Measurements from ENCODE around the gene TENT4B.

TENT4B gene

DNA sequence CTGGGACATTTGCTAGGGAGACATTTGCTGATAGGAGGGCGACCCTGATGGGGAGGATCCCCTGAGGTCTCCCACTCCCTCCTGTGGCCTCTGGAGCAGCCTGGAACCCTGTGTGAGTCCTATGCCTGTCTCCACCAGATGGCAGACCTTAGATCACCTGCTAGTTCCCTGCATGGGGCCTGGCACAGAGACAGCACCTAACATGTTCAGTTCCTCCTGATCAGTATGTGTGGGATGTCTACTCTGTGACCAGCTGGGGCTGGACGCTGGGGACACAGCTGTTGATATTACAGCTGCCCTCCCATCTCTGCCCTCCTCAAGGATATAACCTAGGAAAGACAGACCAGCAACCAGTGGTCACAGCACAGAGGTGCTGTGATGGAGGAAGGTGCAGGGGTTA, 112.2 kb downstream of the TENT4B start:
- no peaks in the 10 kb centered on the region for H3K27me3 ChIP-seq (ENCODE audit: insufficient read depth, low read length)
- peaks cover 23% of the 10 kb centered on the region for H3K4me1 ChIP-seq (ENCODE audit: control insufficient read depth, insufficient read depth, low read length, unreplicated experiment)
- no peak overlapping the region for H3K27ac ChIP-seq (ENCODE audit: low read depth, low read length)
- H3K4me3 ChIP-seq (ENCODE audit: low read depth, low read length): no peak overlapping the region
- H3K36me3 ChIP-seq (ENCODE audit: insufficient read depth, low read length): no peaks in the 10 kb centered on the region
- no peak overlapping the region for H2AFZ ChIP-seq (ENCODE audit: low read length, unreplicated experiment)
- peaks cover 32% of the 10 kb centered on the region for H3K79me2 ChIP-seq (ENCODE audit: control insufficient read depth, insufficient read depth, low read length, unreplicated experiment)

DNA sequence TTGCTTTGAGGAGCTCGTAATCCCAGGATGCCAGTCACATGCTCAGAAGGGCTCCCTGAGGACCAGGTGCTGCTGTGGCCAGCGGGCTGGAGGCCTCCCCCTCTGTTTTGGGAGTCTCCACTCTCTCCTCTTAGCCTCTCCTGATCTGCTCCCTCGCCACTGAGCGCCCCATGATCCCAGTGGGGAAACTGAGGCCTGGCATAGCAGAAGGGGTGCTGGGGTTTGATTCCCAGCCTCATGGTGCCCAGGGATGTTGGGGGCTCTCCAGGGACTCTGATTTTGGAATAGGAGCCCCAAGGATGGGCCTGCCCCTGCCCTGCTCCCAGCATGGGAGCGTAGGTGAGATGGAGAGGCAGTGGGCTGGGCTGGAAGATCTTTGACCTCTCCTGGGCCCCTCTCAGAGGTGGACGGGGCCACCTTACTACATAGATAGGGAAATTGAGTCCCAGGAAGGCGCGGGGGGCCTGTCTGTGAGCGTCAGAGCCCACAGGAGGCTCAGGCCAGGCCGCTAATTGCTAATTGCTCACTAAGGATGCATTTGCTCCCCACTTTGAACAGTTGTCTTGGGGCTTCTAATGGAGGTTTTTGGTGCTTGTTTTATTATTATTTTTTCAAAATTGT, 112.7 kb downstream of the TENT4B start:
- H3K27ac ChIP-seq (ENCODE audit: low read depth, low read length): peak overlapping the region; percentile 41
- no peaks in the 10 kb centered on the region for H3K36me3 ChIP-seq (ENCODE audit: insufficient read depth, low read length)
- H3K4me3 ChIP-seq (ENCODE audit: low read depth, low read length): peak overlapping the region; percentile 79
- H3K79me2 ChIP-seq (ENCODE audit: control insufficient read depth, insufficient read depth, low read length, unreplicated experiment): peaks cover 35% of the 10 kb centered on the region
- no peaks in the 10 kb centered on the region for H3K27me3 ChIP-seq (ENCODE audit: insufficient read depth, low read length)
- peaks cover 23% of the 10 kb centered on the region for H3K4me1 ChIP-seq (ENCODE audit: control insufficient read depth, insufficient read depth, low read length, unreplicated experiment)
- peak overlapping the region; percentile 64 for H2AFZ ChIP-seq (ENCODE audit: low read length, unreplicated experiment)

DNA sequence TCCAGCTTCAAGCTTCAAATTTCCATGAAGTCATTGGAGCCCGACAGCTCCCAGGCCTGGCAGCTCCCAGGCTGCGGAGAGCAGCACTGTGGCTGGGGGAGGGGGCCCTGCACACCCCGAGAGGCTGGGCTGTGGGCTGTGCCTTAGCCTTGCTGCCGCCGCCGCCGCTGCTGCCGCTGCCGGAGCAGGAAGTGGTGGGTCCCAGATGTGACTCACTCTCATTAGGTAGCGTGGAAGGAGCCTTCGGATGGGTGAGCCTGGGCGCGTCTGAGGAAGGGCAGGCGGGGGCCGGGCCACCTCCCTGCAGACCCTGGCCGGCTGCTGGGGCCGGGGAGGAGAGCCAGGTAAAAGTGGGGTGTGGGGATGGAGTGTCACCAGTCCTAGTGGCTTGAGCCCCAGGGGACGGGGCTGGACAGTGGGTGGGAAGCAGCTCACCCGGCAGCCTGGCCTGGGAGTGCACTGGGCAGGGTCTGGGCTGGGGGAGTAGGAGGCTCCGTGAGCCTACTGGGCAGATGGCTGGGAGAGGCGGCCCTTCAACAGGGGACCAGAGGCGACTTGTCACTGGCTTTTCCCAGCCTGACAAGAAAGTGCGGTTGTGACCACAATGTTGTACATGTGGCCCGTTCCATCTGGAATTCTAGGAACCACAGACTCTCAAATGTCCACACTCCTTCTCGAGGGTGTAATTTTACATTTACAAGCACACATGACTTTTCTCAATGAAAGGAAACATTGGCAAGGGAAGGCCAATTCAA, 113.4 kb downstream of the TENT4B start, which contains the start of gene ADCY7:
Gene ADCY7, plus strand, starts transcription at position 215 of the 755 bp plus-strand sequence. CDS start 21,629 bp downstream, outside the sequence.
- H3K4me3 ChIP-seq (ENCODE audit: low read depth, low read length): peak within 1 kb of the TSS; percentile 79
- H3K36me3 ChIP-seq (ENCODE audit: insufficient read depth, low read length): no peaks in the 10 kb centered on the region
- H3K79me2 ChIP-seq (ENCODE audit: control insufficient read depth, insufficient read depth, low read length, unreplicated experiment): peaks cover 35% of the 10 kb centered on the region
- H3K27ac ChIP-seq (ENCODE audit: low read depth, low read length): peak within 1 kb of the TSS; percentile 41
- H3K27me3 ChIP-seq (ENCODE audit: insufficient read depth, low read length): no peaks in the 10 kb centered on the region
- peak within 1 kb of the TSS; percentile 64 for H2AFZ ChIP-seq (ENCODE audit: low read length, unreplicated experiment)
- H3K4me1 ChIP-seq (ENCODE audit: control insufficient read depth, insufficient read depth, low read length, unreplicated experiment): peaks cover 23% of the 10 kb centered on the region

DNA sequence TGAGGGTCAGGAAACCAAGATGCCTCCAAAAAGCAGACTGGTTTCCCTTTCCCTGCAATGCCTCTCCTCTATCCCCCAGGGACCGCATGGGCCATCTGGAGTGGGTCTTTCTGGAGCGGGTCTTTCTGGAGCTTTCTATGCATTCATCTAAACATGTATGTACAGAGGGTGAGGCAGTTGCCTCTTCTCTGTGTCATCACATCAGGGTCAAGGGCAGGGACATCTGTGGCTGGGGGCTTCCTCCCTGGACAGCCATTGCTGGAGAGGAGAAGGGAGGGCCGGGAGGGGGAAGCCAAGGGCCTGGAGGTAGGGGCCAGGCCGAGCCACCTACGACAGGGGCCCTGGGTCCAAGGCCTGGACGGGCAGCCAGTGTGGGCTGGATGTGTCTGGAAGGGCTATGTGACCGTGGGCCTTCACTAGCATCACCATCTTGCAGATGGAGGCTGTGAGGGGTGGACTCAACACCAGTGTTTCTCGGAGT, 114.1 kb downstream of the TENT4B start:
- Histone ChIP-seq H3K27me3 (ENCODE audit: insufficient read depth, low read length) (no peaks in the 10 kb centered on the region), H3K36me3 (ENCODE audit: insufficient read depth, low read length) (no peaks in the 10 kb centered on the region), H3K27ac (ENCODE audit: low read depth, low read length) (peak overlapping the region; percentile 20; the same call in 1 of the 2 replicates), H3K79me2 (ENCODE audit: control insufficient read depth, insufficient read depth, low read length, unreplicated experiment) (peaks cover 40% of the 10 kb centered on the region), H2AFZ (ENCODE audit: low read length, unreplicated experiment) (no peak overlapping the region), H3K4me1 (ENCODE audit: control insufficient read depth, insufficient read depth, low read length, unreplicated experiment) (peaks cover 23% of the 10 kb centered on the region), H3K4me3 (ENCODE audit: low read depth, low read length) (peak overlapping the region; percentile 79)

DNA sequence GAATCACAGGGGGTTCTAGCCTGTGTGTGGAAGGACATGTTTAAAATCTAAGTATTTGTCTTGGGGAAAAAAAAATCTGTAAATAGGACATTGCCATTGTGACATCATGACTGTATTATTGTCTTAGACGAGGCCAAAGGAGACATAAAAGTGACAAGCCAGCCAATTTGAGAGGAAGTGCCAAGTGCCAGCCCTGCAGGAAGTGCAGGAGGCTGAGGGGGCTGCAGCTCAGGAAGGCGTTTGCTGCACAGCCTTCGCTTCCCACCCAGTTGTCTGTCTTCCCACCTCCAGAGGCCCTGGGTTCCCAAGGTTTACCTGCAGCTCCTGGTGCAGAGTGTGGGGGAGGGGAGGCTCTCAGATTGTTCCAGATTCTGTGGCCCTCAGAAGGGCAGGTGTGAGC, 114.5 kb downstream of the TENT4B start:
- H3K27ac ChIP-seq (ENCODE audit: low read depth, low read length): no peak overlapping the region
- H3K4me3 ChIP-seq (ENCODE audit: low read depth, low read length): peak overlapping the region; percentile 79
- H3K36me3 ChIP-seq (ENCODE audit: insufficient read depth, low read length): no peaks in the 10 kb centered on the region
- H3K4me1 ChIP-seq (ENCODE audit: control insufficient read depth, insufficient read depth, low read length, unreplicated experiment): peaks cover 23% of the 10 kb centered on the region
- H2AFZ ChIP-seq (ENCODE audit: low read length, unreplicated experiment): no peak overlapping the region
- H3K27me3 ChIP-seq (ENCODE audit: insufficient read depth, low read length): no peaks in the 10 kb centered on the region
- peaks cover 45% of the 10 kb centered on the region for H3K79me2 ChIP-seq (ENCODE audit: control insufficient read depth, insufficient read depth, low read length, unreplicated experiment)

DNA sequence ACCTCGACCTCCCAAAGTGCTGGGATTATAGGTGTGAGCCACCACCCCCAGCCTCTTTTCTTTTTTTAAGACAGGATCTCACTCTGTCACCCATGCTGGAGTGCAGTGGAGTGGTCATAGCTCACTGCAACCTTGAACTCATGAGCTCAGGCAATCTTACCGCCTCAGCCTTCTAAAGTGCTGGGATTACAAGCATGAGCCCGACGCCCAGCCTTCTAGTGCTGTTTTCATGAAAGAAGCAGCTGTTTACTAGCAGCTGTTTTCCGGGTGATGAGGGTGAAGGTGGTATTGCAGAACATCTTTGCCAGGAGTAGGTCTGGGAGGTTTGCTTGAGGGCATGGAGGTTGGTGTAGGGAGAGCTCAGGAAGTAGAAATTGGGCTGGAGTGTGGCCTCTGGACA, 115.2 kb downstream of the TENT4B start:
- peaks cover 51% of the 10 kb centered on the region for H3K79me2 ChIP-seq (ENCODE audit: control insufficient read depth, insufficient read depth, low read length, unreplicated experiment)
- H3K4me3 ChIP-seq (ENCODE audit: low read depth, low read length): no peak overlapping the region
- no peaks in the 10 kb centered on the region for H3K27me3 ChIP-seq (ENCODE audit: insufficient read depth, low read length)
- no peak overlapping the region for H2AFZ ChIP-seq (ENCODE audit: low read length, unreplicated experiment)
- peaks cover 23% of the 10 kb centered on the region for H3K4me1 ChIP-seq (ENCODE audit: control insufficient read depth, insufficient read depth, low read length, unreplicated experiment)
- no peaks in the 10 kb centered on the region for H3K36me3 ChIP-seq (ENCODE audit: insufficient read depth, low read length)
- H3K27ac ChIP-seq (ENCODE audit: low read depth, low read length): no peak overlapping the region

DNA sequence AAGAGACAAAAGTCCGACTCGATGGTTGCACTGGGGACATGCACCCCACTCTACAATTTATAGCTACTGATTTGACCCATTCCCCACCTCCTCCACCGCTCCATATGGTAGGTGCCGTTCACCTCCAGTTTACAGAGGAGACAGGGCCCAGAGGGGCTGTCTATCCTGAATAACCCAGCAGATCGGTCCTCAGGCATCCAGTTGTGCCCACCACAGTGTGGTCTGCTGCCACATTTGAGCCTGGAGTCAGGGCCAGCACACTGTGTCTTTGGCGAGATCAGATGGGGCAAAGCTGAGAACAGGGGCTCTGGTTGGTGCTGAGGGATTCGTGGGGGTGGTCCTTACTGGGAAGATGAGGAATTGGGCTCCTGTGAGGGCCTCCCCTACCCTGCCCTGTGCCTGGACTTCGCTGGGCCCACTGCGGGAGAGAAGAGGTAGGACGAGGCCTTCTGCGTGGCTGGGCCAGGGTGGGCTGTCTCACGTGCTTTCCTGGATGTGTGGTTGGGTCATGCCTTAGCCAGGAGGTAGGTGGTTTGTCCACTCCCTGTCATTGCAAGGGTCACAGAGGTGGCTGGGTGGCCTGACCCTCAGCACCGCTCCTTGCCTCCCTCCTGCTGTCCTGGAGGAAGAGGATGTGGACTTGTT, 116.1 kb downstream of the TENT4B start:
- no peaks in the 10 kb centered on the region for H3K36me3 ChIP-seq (ENCODE audit: insufficient read depth, low read length)
- peaks cover 21% of the 10 kb centered on the region for H3K4me1 ChIP-seq (ENCODE audit: control insufficient read depth, insufficient read depth, low read length, unreplicated experiment)
- H2AFZ ChIP-seq (ENCODE audit: low read length, unreplicated experiment): no peak overlapping the region
- no peak overlapping the region for H3K4me3 ChIP-seq (ENCODE audit: low read depth, low read length)
- no peaks in the 10 kb centered on the region for H3K27me3 ChIP-seq (ENCODE audit: insufficient read depth, low read length)
- H3K27ac ChIP-seq (ENCODE audit: low read depth, low read length): no peak overlapping the region
- peaks cover 59% of the 10 kb centered on the region for H3K79me2 ChIP-seq (ENCODE audit: control insufficient read depth, insufficient read depth, low read length, unreplicated experiment)

DNA sequence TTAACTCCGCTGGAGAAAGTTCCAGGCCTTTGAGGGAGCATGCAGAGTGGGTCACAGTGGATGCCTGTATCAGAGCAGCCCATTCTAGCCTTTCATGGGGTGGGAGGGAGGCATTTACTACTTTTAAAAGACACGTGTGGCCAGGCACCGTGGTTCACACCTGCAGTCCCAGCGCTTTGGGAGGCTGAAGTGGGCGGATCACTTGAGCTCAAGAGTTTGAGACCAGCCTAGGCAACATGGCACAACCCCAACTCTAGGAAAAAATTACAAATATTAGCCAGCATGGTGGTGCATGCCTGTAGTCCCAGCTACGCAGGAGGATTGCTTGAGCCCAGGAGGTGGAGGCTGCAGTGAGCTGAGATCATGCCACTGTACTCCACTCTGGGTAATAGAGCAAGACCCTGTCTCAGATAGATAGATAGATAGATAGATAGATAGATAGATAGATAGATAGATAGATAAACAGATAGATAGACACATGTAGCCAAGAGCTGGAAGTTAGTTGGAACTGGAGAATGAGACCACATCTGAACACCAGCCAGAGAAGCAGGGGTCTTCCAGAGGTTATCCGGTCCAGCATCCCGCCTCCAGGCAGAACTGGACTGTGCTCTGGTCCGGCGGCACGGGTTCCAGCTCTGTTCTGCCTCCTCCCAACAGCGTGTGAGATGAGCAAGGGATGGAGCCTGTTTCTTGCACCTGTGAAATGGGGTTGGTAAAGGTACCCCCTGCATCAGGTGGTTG, 116.8 kb downstream of the TENT4B start:
- H2AFZ ChIP-seq (ENCODE audit: low read length, unreplicated experiment): no peak overlapping the region
- H3K4me1 ChIP-seq (ENCODE audit: control insufficient read depth, insufficient read depth, low read length, unreplicated experiment): peaks cover 17% of the 10 kb centered on the region

DNA sequence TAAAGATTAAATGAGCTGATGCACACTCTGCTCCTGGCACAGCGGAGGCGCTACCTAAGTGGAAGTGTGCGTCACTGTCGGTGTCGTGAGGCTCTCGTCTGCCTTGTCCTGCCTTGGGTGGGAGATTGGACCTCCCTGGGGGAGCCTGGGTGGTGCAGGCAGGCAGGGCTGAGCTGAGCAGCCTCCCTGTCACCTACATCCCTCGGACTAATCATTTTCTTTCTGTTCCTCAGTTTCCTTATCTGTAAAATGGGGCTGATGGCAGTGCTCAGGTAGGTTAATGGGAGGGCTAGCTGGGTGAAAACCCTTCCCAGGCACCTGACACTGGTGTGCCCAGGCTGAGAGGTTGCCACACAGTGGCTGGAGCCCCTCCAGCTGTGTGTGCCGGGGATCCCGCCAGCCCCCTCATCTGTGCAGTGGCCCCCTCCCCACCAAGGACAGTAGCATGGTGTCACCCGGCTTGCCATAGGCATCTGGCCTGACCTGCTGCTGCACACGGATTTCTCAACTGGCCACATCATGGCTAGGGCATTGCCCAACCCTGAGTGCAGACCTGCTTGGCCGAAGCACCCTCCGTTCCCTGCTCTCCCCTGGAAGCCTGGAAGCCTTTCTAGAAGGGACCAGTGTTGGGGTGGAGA, 117.5 kb downstream of the TENT4B start:
- peaks cover 15% of the 10 kb centered on the region for H3K4me1 ChIP-seq (ENCODE audit: control insufficient read depth, insufficient read depth, low read length, unreplicated experiment)
- H3K27ac ChIP-seq (ENCODE audit: low read depth, low read length): no peak overlapping the region
- peaks cover 68% of the 10 kb centered on the region for H3K79me2 ChIP-seq (ENCODE audit: control insufficient read depth, insufficient read depth, low read length, unreplicated experiment)
- no peaks in the 10 kb centered on the region for H3K36me3 ChIP-seq (ENCODE audit: insufficient read depth, low read length)
- H3K27me3 ChIP-seq (ENCODE audit: insufficient read depth, low read length): no peaks in the 10 kb centered on the region
- no peak overlapping the region for H3K4me3 ChIP-seq (ENCODE audit: low read depth, low read length)
- H2AFZ ChIP-seq (ENCODE audit: low read length, unreplicated experiment): no peak overlapping the region

More for the DNA sequence above, 116.8 kb downstream of the TENT4B start:
- Histone ChIP-seq H3K4me3 (ENCODE audit: low read depth, low read length) (no peak overlapping the region), H3K27me3 (ENCODE audit: insufficient read depth, low read length) (no peaks in the 10 kb centered on the region), H3K79me2 (ENCODE audit: control insufficient read depth, insufficient read depth, low read length, unreplicated experiment) (peaks cover 61% of the 10 kb centered on the region), H3K27ac (ENCODE audit: low read depth, low read length) (no peak overlapping the region), H3K36me3 (ENCODE audit: insufficient read depth, low read length) (no peaks in the 10 kb centered on the region)
